Calu3 (cell line): ENCODE measurements around the gene DNAJB8. TPM values are rescaled to one million over a fixed set of nuclear protein-coding genes. Genes with fewer than 3 reads are reported as not detected.

Experiments
- BruUV-seq: library from RNA; stranded (reverse); fragments of 400-500 nt; replicated peaks from 2 replicates; lab custom pipeline; 2021; lab: Mats Ljungman, UMichigan
- CTCF ChIA-PET: fragments of 300-600 bp; sonication (Branson Sonifier 250); formaldehyde crosslinking; loops from one replicate; lab custom pipeline; 2022; ENCODE audit warnings: antibody characterized with exemption; lab: Charles Lee
- DNase-seq: peaks from one replicate; pipeline ENCODE4 v3.0.0; 2022
- H3K27ac Mint-ChIP-seq: one replicate; pipeline ENCODE4 v1.8.0; 2022; ENCODE audit warnings: mixed read lengths; ENCODE audit not compliant: unreplicated experiment
- H3K27me3 Mint-ChIP-seq: one replicate; pipeline ENCODE4 v1.8.0; 2022; ENCODE audit warnings: mixed read lengths; ENCODE audit not compliant: unreplicated experiment
- H3K36me3 Mint-ChIP-seq: one replicate; pipeline ENCODE4 v1.8.0; 2022; ENCODE audit warnings: mild to moderate bottlenecking, moderate library complexity, mixed read lengths; ENCODE audit not compliant: insufficient read depth, unreplicated experiment
- H3K4me1 Mint-ChIP-seq: one replicate; pipeline ENCODE4 v1.8.0; 2022; ENCODE audit warnings: mild to moderate bottlenecking, low read depth, mixed read lengths; ENCODE audit not compliant: unreplicated experiment
- H3K4me3 Mint-ChIP-seq: one replicate; pipeline ENCODE4 v1.8.0; 2022; ENCODE audit warnings: mild to moderate bottlenecking, low read depth, moderate library complexity, mixed read lengths; ENCODE audit not compliant: unreplicated experiment
- H3K9me3 Mint-ChIP-seq: one replicate; pipeline ENCODE4 v1.8.0; 2022; ENCODE audit warnings: low read depth, mixed read lengths; ENCODE audit not compliant: unreplicated experiment
- intact Hi-C: fragments of 100-400 bp; cut with micrococcal nuclease; formaldehyde crosslinking; loops from one replicate; pipeline ENCODE4 v1.10.0; 2022; ENCODE audit not compliant: unreplicated experiment
- total RNA-seq: library from RNA; stranded (reverse); gene quantifications from 2 replicates; pipeline ENCODE4 v1.2.3, GENCODE V29; 2022
- TF ChIP-seq, protein P1 (sequence below): fragments of 200-600 bp; IDR thresholded peaks from one replicate; pipeline ENCODE4 v1.8.0; 2022; ENCODE audit warnings: antibody characterized with exemption; ENCODE audit not compliant: unreplicated experiment

DNAJB8 gene
- total RNA-seq, 1 experiment from 2014 or later, result not detected

DNA sequence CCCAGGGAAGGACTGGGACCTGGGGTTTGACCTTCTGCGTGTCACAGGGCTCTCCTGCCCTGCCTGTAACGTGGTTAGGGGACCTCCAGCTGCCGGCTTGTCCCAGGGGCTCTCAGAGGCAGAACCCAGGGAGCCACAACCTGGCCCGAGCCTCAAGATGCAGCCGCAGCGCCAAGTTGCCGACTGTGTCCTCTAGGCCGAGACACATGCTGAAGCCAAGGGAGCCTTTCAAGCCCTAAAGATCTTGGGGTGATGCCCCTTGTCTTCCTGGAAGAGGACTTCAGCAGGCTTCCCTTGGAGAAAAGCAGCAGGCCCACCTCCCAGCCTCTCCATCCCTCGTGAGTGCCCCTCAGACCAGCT is 7.2 kb downstream of the DNAJB8 start:
- Mint-ChIP-seq H3K9me3 (no peaks in the 10 kb centered on the region), H3K4me3 (no peak overlapping the region), H3K27me3 (peaks cover 97% of the 10 kb centered on the region), H3K27ac (no peak overlapping the region), H3K36me3 (peaks cover 6% of the 10 kb centered on the region), H3K4me1 (no peaks in the 10 kb centered on the region)
- BruUV-seq, result no TSS peak
- intact Hi-C loops, result no loop called here
- CTCF ChIA-PET, result interaction anchor here (1.2 kb wide), 1 partner anchor 11 kb away, joined by 4 read pairs; no protein-coding TSS in a partner anchor
- no peak for DNase-seq
- TF ChIP-seq, protein P1, sequence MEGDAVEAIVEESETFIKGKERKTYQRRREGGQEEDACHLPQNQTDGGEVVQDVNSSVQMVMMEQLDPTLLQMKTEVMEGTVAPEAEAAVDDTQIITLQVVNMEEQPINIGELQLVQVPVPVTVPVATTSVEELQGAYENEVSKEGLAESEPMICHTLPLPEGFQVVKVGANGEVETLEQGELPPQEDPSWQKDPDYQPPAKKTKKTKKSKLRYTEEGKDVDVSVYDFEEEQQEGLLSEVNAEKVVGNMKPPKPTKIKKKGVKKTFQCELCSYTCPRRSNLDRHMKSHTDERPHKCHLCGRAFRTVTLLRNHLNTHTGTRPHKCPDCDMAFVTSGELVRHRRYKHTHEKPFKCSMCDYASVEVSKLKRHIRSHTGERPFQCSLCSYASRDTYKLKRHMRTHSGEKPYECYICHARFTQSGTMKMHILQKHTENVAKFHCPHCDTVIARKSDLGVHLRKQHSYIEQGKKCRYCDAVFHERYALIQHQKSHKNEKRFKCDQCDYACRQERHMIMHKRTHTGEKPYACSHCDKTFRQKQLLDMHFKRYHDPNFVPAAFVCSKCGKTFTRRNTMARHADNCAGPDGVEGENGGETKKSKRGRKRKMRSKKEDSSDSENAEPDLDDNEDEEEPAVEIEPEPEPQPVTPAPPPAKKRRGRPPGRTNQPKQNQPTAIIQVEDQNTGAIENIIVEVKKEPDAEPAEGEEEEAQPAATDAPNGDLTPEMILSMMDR, result no peak

DNA sequence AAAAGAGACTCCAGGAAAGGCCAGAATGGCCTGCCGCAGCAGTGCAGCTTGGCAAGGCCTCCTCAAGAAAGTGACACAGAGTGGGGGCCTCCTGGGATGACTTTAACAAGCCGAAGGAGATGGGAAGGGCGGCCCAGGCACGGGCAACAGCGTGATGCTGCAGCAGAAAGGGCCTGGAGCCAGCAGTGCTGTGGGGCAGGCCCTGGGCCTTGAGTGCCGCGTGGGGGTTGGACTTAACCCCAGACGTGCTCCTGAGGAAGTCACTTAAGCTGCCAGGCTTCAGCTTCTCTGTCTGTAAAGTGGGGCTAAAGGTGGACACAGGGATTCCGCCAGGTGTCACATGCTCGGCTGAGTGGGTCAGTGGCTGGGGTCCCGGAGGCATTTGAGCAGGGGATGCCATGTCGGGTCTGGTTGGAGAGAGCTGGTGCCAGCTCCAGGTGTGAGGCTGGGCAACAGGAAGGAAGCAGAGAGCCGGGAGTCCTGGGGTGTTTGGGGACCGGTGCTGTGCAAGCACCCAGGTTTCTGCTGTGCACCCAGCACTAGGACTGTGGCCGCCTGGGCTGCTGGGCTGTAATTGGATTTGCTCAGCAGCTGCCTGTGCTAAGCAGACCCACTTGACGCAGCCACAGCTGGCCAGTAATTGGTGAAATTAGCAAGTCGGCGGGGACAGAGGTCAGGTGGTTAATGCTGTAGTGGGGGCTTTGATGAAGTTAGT is 7.8 kb downstream of the DNAJB8 start:
- DNase-seq, result no peak
- Mint-ChIP-seq H3K4me3 (no peak overlapping the region), H3K27ac (no peak overlapping the region), H3K27me3 (peaks cover 97% of the 10 kb centered on the region), H3K36me3 (peaks cover 6% of the 10 kb centered on the region), H3K4me1 (no peaks in the 10 kb centered on the region), H3K9me3 (no peaks in the 10 kb centered on the region)
- intact Hi-C loops, result no loop called here
- BruUV-seq, result no TSS peak
- CTCF ChIA-PET, result interaction anchor here (0.8 to 1.2 kb wide), 2 partner anchors 10 to 28 kb away, joined by 3 to 4 read pairs; no protein-coding TSS in a partner anchor
- TF ChIP-seq, protein P1, result no peak

- BruUV-seq, result no TSS peak
- intact Hi-C loops, result no loop called here
- Mint-ChIP-seq H3K4me3 (no peak overlapping the region), H3K27ac (no peak overlapping the region), H3K4me1 (no peaks in the 10 kb centered on the region), H3K9me3 (no peaks in the 10 kb centered on the region), H3K27me3 (peaks cover 94% of the 10 kb centered on the region), H3K36me3 (peaks cover 6% of the 10 kb centered on the region)
- CTCF ChIA-PET, result interaction anchor here (0.5 to 1.2 kb wide), 3 partner anchors 9 to 336 kb away, joined by 3 to 7 read pairs (median 4); no protein-coding TSS in a partner anchor
- TF ChIP-seq, protein P1, result no peak
- DNase-seq, result no peak
These were observed 8.8 kb downstream of the DNAJB8 start for GRCh38 chr3:128457937-128458336.

- intact Hi-C loops, result no loop called here
- DNase-seq, result no peak
- Mint-ChIP-seq H3K27me3 (peaks cover 97% of the 10 kb centered on the region), H3K4me3 (no peak overlapping the region), H3K36me3 (peaks cover 6% of the 10 kb centered on the region), H3K4me1 (no peaks in the 10 kb centered on the region), H3K9me3 (no peaks in the 10 kb centered on the region), H3K27ac (no peak overlapping the region)
- CTCF ChIA-PET, result interaction anchor here (0.7 kb wide), 1 partner anchor 21 kb away, joined by 10 read pairs; no protein-coding TSS in a partner anchor
- TF ChIP-seq, protein P1, result no peak
- BruUV-seq, result no TSS peak
These were observed 9.6 kb downstream of the DNAJB8 start for GRCh38 chr3:128456776-128457715.
